GM19239 (cell line): ENCODE data around the gene BAIAP2.

Experiments used
- DNase-seq: peaks from one replicate; pipeline ENCODE4 v3.0.0; 2011; ENCODE audit warnings: low spot score; ENCODE audit not compliant: insufficient read length
- FAIRE-seq: peaks from 2 replicates; lab custom pipeline; 2011; peaks lifted over from hg19 to GRCh38; lab: Jason Lieb, UNC

The BAIAP2 gene

GRCh38 chr17:81119223-81120148 is 84.5 kb downstream of the BAIAP2 start:
- peak; percentile 83 for DNase-seq
- no peak for FAIRE-seq

- DNase-seq (no peak), FAIRE-seq (no peak)
Measured at GRCh38 chr17:81120149-81120484, 85.2 kb downstream of the BAIAP2 start.

- no peak for DNase-seq
- FAIRE-seq, result no peak
Measured at GRCh38 chr17:81120695-81121621, 86.0 kb downstream of the BAIAP2 start.

- DNase-seq (no peak), FAIRE-seq (no peak)
Measured at GRCh38 chr17:81121841-81122733, 87.1 kb downstream of the BAIAP2 start.

DNA sequence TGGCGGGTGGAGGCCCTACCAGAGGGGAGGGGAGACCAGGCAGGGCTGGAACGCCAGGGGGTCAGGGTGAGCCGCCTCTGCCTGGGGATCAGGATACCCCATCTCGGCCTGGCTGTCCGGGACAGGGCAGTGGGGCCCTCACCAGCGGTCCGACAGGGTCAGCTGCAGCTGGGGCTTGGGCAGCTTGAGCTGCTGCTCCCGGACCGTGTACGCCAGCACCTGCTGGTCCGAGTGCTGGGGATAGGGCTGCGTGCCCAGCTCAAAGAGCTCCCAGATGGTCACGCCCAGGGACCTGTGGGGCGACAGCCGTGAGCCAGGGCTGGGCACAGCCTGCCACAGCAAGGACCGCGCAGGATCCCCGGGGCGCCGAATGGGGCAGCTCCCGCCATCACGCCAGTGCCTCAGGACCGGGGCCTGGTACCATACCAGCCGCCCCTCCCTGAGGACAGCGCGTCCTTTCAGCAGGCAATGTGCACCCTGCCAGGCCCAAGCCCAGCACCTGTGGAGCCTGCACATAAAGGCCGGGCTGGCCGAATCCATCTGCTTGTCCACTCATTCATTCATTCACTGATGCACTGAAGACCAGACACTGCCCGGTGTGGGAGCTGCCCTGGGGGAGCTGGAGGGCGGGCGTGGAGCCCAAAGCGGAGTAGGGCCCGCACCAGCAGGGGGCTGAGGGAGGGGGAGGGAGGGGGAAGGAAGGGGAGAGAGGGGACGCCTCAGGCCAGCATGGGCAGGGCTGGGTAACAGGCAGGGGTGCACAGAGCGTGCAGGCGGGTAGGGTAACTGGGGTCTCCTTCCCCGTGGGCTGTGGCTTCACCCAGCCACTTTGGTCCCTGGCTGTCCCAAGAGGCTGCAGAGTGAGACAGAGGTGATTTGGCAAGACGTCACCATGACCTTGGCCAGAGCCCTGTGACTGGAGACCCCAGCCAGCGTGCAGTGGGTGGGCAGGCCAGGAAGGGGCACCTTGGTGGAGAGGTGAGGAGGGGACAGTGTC is 88.4 kb downstream of the BAIAP2 start:
- no peak for FAIRE-seq
- DNase-seq, result no peak

DNA sequence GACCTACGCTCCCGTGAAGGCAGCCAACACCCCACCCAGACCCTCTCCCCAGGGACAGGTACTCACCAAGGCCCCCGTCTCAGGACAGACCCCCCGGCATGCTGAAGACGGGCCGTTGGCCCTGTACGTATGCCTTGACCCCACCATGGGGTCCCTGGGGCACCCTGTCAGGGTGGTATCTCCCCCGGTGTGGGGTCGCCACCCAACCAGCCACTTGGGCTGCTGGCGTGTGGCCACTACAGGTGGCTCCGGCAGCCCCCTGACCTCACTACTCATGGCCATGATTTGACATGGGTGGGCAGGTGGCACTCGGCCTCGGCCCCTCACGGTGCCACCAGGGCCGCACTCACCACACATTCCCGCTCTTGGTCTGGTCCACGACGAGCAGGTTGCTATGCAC is 89.4 kb downstream of the BAIAP2 start:
- FAIRE-seq, result no peak
- DNase-seq, result no peak

DNA sequence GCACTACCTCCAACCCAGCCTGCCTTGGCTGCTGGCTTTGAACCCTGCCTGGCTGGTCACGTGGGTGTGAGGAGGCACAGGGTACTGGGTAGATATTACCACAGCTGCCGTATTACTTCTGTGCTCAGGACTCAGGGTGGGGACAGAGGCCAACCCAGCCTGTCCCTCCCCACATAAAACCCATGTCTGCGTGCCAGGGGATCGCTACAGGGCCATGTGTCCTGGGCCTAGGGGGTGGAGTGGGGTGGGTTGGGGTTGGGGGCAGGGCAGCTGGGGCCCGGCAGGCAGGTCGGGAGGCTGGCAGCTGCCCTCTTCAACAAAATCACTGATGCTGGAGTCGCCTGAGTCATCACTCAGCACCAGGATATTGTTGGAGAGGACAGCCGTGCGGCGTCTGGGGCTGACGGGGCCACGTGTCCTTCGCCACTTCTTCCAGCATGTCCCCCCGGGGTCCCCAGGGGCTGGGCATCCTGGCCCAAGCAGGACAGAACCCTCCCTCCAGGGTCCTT is 90.7 kb downstream of the BAIAP2 start:
- no peak for DNase-seq

DNA sequence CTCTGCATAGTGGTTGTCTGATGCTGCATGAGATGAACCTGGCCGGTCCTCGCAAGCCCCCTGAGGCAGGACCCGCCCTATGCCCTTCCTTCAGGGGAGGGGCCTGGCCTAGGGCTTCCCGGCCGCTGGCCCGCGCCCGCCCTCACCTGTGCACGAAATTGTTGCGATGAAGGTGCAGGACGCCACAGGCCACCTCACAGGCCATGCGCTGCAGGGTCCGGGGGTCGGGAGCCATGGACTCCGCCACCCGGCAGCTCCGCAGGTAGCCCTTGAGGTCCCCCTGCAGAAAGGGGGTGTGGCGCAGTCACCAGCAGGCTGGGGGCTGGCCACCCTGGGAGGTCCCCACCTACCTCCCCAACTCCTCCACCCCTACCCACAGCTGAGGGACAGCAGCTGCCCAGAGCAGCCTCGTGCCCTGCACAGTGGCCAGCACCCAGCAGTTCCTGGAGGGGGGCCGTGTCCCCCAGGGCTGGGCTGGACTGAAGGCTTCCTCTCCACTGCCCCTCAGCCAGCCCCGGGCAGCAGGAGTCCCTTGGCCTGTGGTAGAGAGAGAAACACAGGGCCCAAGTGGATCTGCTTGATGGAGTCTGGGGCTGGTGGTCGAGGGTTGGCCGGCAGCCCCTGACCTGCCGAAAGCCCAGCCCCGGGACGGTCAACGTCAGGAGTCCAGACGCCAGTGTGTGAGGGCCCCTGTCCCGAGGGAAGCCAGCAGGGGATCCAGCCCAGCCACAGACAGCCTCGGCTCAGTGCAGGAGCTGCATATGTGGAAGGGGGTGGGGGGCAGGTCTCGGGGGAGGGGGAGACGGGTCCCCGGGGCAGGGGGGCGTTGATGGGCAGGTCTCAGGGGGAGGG is 91.6 kb downstream of the BAIAP2 start:
- no peak for FAIRE-seq
- no peak for DNase-seq

More for the DNA sequence above, 90.7 kb downstream of the BAIAP2 start:
- no peak for FAIRE-seq

DNA sequence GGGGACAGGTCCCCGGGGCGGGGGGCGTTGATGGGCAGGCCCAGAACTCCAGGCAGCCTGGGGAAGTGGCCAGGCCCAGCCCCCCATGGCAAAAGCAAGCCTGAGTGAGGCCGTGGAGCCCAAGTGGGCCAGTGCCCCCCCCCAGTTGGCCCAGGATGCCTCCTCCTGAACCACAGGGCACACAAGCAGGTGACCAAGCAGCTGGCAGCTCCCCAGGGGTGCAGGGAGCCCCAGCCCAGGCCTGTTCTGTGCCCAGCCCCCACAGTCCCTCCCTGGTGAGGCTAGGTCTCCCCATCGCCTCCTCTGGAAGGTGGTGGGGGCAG is 92.1 kb downstream of the BAIAP2 start:
- FAIRE-seq (no peak), DNase-seq (no peak)

GRCh38 chr17:81127526-81128177 is 92.7 kb downstream of the BAIAP2 start:
- DNase-seq, result no peak
- no peak for FAIRE-seq

GRCh38 chr17:81128338-81128737 is 93.4 kb downstream of the BAIAP2 start:
- no peak for FAIRE-seq
- DNase-seq, result no peak

GRCh38 chr17:81128774-81129173 is 93.8 kb downstream of the BAIAP2 start:
- FAIRE-seq (no peak), DNase-seq (no peak)

- DNase-seq (no peak), FAIRE-seq (no peak)
Measured at GRCh38 chr17:81129289-81129688, 94.3 kb downstream of the BAIAP2 start.

DNA sequence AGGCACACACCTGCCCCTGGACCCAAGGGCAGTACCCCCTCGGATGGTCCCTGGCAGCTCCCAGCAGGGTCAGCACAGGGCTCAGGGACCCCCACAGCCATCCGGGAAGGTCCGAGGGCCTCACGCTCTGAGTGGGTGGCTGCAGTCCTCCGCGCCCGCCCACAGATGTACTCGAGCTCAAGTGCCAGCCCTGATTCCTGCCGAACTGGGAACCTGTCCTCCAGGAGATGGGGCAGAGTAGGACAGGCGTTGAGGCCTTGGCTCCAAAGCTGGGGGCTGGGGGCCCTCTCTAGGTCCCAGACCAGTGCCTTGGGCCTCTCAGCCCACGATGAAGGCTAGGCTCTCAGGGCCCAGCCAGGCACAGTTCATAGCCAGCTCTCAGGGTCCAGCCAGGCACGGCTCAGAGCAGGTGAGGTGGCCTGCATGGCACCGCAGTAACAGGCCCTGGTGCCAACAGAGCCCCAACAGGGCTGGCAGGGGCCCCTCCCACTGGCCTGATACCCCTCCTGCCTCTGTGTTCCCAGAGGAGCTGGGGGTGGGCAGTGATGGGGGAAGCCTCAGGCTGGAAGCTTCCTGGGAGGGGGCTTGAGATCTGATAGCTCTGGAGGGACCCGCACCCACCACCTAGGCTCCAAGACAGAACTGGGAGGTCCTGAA is 94.9 kb downstream of the BAIAP2 start:
- FAIRE-seq (no peak), DNase-seq (no peak)

- DNase-seq (no peak), FAIRE-seq (no peak)
Measured at GRCh38 chr17:81130385-81131361, 95.7 kb downstream of the BAIAP2 start.
